DMS53 treated with DMSO at 0.1 percent for 48 hours (cell line): ENCODE data around the gene ZNF425.
A peak's percentile ranks its signal among the peaks of the same experiment; 100 is the strongest.
"Not testable (repeated sequence)": the region's sequence is repeated elsewhere in the genome, so short reads cannot be mapped to it uniquely, and the experiment has no call there.

ENCODE experiments used
- DNase-seq: peaks from one replicate; lab custom pipeline; 2025; ENCODE audit not compliant: unreplicated experiment; lab: John Stamatoyannopoulos, UW

Gene ZNF425

GRCh38 chr7:149136118-149136517, 10.0 kb upstream of the ZNF425 start:
- DNase-seq = no peak

- DNase-seq = no peak
Observed at GRCh38 chr7:149133028-149133710, 7.0 kb upstream of the ZNF425 start.

- DNase-seq = no peak
Observed at GRCh38 chr7:149130572-149131198, 4.6 kb upstream of the ZNF425 start.

GRCh38 chr7:149126662-149127266, 640 bp upstream of the ZNF425 start:
- DNase-seq = no peak

- DNase-seq = no peak
Observed at GRCh38 chr7:149125189-149125862, 798 bp downstream of the ZNF425 start.

- DNase-seq = no peak
Observed at GRCh38 chr7:149109969-149110368, 16.2 kb downstream of the ZNF425 start.

- no peak for DNase-seq
Observed at GRCh38 chr7:149104749-149105148, 21.4 kb downstream of the ZNF425 start.

GRCh38 chr7:149104214-149104613, 21.9 kb downstream of the ZNF425 start:
- no peak for DNase-seq

GRCh38 chr7:149103424-149103823, 22.7 kb downstream of the ZNF425 start:
- DNase-seq = no peak

- no peak for DNase-seq
Observed at GRCh38 chr7:149102666-149103065, 23.5 kb downstream of the ZNF425 start.

GRCh38 chr7:149100821-149101220, 25.3 kb downstream of the ZNF425 start:
- DNase-seq = no peak

- no peak for DNase-seq
Observed at GRCh38 chr7:149099058-149099457, 27.1 kb downstream of the ZNF425 start.

GRCh38 chr7:149097088-149097487, 29.0 kb downstream of the ZNF425 start:
- no peak for DNase-seq

GRCh38 chr7:149093228-149093627, 32.9 kb downstream of the ZNF425 start:
- DNase-seq = no peak

- not testable (repeated sequence) for DNase-seq
Observed at GRCh38 chr7:149092244-149092643, 33.9 kb downstream of the ZNF425 start.

GRCh38 chr7:149090397-149091195, 35.5 kb downstream of the ZNF425 start, which contains the start of gene ZNF786:
Gene ZNF786 (minus strand): TSS chr7:149090718. CDS start chr7:149090640, 78 bp downstream.
- DNase-seq = peak; percentile 89

- no peak for DNase-seq
Observed at GRCh38 chr7:149087376-149087775, 38.7 kb downstream of the ZNF425 start.

- DNase-seq = no peak
Observed at GRCh38 chr7:149085866-149086265, 40.3 kb downstream of the ZNF425 start.

GRCh38 chr7:149084407-149084806, 41.7 kb downstream of the ZNF425 start:
- no peak for DNase-seq

GRCh38 chr7:149081914-149082313, 44.2 kb downstream of the ZNF425 start:
- DNase-seq = no peak

GRCh38 chr7:149077594-149077993, 48.5 kb downstream of the ZNF425 start:
- no peak for DNase-seq
